Osteoblast (primary cell): ENCODE measurements around the gene SLC26A3. TPM values are rescaled to one million over a fixed set of nuclear protein-coding genes. Genes with fewer than 3 reads are reported as not detected.
A peak's percentile ranks its signal among the peaks of the same experiment; 100 is the strongest.

Source experiments
- DNase-seq: peaks from one replicate; pipeline ENCODE4 v3.0.0; 2011; ENCODE audit warnings: low spot score, mixed read lengths; ENCODE audit not compliant: insufficient read length; ENCODE audit errors: missing footprints
- H2AFZ ChIP-seq: 2 replicates; pipeline ENCODE4 v1.6.0; 2011; ENCODE audit warnings: mild to moderate bottlenecking, low read length
- H3K27ac ChIP-seq: 2 replicates; pipeline ENCODE4 v1.5.1; 2011; ENCODE audit warnings: mild to moderate bottlenecking, low read depth, low read length, moderate library complexity
- H3K27me3 ChIP-seq: 2 replicates; pipeline ENCODE4 v1.6.0; 2012; ENCODE audit warnings: mild to moderate bottlenecking, control low read depth, inconsistent platforms, low read length, moderate library complexity; ENCODE audit not compliant: insufficient read depth
- H3K36me3 ChIP-seq: 2 replicates; pipeline ENCODE4 v1.5.1; 2011; ENCODE audit warnings: mild to moderate bottlenecking, low read length, control low read depth, moderate library complexity; ENCODE audit not compliant: insufficient read depth
- H3K4me1 ChIP-seq: 2 replicates; pipeline ENCODE4 v1.5.1; 2011; ENCODE audit warnings: mild to moderate bottlenecking, low read length, control low read depth, moderate library complexity; ENCODE audit not compliant: insufficient read depth
- H3K4me2 ChIP-seq: 2 replicates; pipeline ENCODE4 v1.6.0; 2011; ENCODE audit warnings: mild to moderate bottlenecking, low read length; ENCODE audit not compliant: insufficient read depth
- H3K4me3 ChIP-seq: fragments of 200-600 bp; sonication (generic); 3 replicates; pipeline ENCODE4 v1.5.1; 2012; ENCODE audit warnings: mild to moderate bottlenecking, low read length, inconsistent platforms; ENCODE audit not compliant: insufficient read depth
- H3K79me2 ChIP-seq: 2 replicates; pipeline ENCODE4 v1.6.0; 2012; ENCODE audit warnings: mild to moderate bottlenecking, low read length, control low read depth, inconsistent platforms; ENCODE audit not compliant: insufficient read depth
- H3K9me3 ChIP-seq: 2 replicates; pipeline ENCODE4 v1.5.1; 2011; ENCODE audit warnings: low read depth, low read length, control low read depth
- H4K20me1 ChIP-seq: 2 replicates; pipeline ENCODE4 v1.6.0; 2012; ENCODE audit warnings: mild to moderate bottlenecking, low read length, control low read depth; ENCODE audit not compliant: insufficient read depth
- CTCF ChIP-seq: IDR thresholded peaks from 2 replicates; pipeline ENCODE4 v1.5.1; 2011; ENCODE audit warnings: mild to moderate bottlenecking, low read depth, low read length, moderate library complexity; ENCODE audit errors: extremely low read depth
- total RNA-seq: library from RNA; depleted of rRNA; stranded (reverse); fragments of >200 nt; gene quantifications from 2 replicates; pipeline ENCODE4 v1.2.3, GENCODE V29; 2012

The SLC26A3 gene
- total RNA-seq, 1 donor, result not detected

GRCh38 chr7:107725138-107725740, 77.8 kb downstream of the SLC26A3 start:
- Histone ChIP-seq H3K9me3 (no peaks in the 10 kb centered on the region), H3K4me1 (no peaks in the 10 kb centered on the region), H3K79me2 (no peaks in the 10 kb centered on the region), H3K4me3 (no peak overlapping the region), H3K27ac (no peak overlapping the region), H4K20me1 (no peaks in the 10 kb centered on the region), H3K36me3 (no peaks in the 10 kb centered on the region), H3K27me3 (peaks cover 27% of the 10 kb centered on the region), H3K4me2 (no peak overlapping the region), H2AFZ (no peak overlapping the region)
- peak; percentile 68 for TF ChIP-seq CTCF
- peak; percentile 65 for DNase-seq

GRCh38 chr7:107723255-107723654, 79.8 kb downstream of the SLC26A3 start:
- Histone ChIP-seq H3K9me3 (no peaks in the 10 kb centered on the region), H4K20me1 (no peaks in the 10 kb centered on the region), H2AFZ (no peak overlapping the region), H3K4me3 (no peak overlapping the region), H3K36me3 (no peaks in the 10 kb centered on the region), H3K27ac (no peak overlapping the region), H3K4me1 (no peaks in the 10 kb centered on the region), H3K4me2 (no peak overlapping the region), H3K79me2 (no peaks in the 10 kb centered on the region), H3K27me3 (peaks cover 18% of the 10 kb centered on the region)
- DNase-seq, result no peak
- no peak for TF ChIP-seq CTCF

GRCh38 chr7:107721286-107721685, 81.7 kb downstream of the SLC26A3 start:
- H3K36me3 ChIP-seq, result no peaks in the 10 kb centered on the region
- H3K27ac ChIP-seq, result no peak overlapping the region
- no peak for DNase-seq
- H4K20me1 ChIP-seq, result no peaks in the 10 kb centered on the region
- no peak overlapping the region for H3K4me3 ChIP-seq
- no peak overlapping the region for H2AFZ ChIP-seq
- peaks cover 6% of the 10 kb centered on the region for H3K27me3 ChIP-seq
- TF ChIP-seq CTCF, result no peak
- no peak overlapping the region for H3K4me2 ChIP-seq
- H3K79me2 ChIP-seq, result no peaks in the 10 kb centered on the region
- no peaks in the 10 kb centered on the region for H3K9me3 ChIP-seq
- no peaks in the 10 kb centered on the region for H3K4me1 ChIP-seq

- Histone ChIP-seq H3K27ac (no peak overlapping the region), H3K36me3 (no peaks in the 10 kb centered on the region), H4K20me1 (no peaks in the 10 kb centered on the region), H3K27me3 (no peaks in the 10 kb centered on the region), H3K79me2 (no peaks in the 10 kb centered on the region), H3K4me3 (no peak overlapping the region), H2AFZ (no peak overlapping the region), H3K4me1 (peaks cover 8% of the 10 kb centered on the region), H3K9me3 (no peaks in the 10 kb centered on the region), H3K4me2 (no peak overlapping the region)
- no peak for TF ChIP-seq CTCF
- DNase-seq, result no peak
Measured at GRCh38 chr7:107718456-107719193, 84.4 kb downstream of the SLC26A3 start.
